PC-3 (cell line): ENCODE results near the gene PLA2G15. TPM values are rescaled to one million over a fixed set of nuclear protein-coding genes. Genes with fewer than 3 reads are reported as not detected.

Source experiments
- ATAC-seq: fragments of 200-7000 bp; cut with Tn5 transposase; 2 replicates; pipeline ENCODE4 v1.9.1; 2020; ENCODE audit warnings: mild to moderate bottlenecking, moderate library complexity
- BruUV-seq: library from RNA; stranded (reverse); fragments of 400-500 nt; replicated peaks from 2 replicates; lab custom pipeline; 2021; lab: Mats Ljungman, UMichigan
- CTCF ChIA-PET: fragments of 300-600 bp; sonication (Branson Sonifier 250); formaldehyde crosslinking; loops from one replicate; lab custom pipeline; 2022; ENCODE audit warnings: antibody characterized with exemption; lab: Charles Lee
- POLR2A ChIA-PET: fragments of 300-600 bp; sonication (Branson Sonifier 250); formaldehyde crosslinking; loops from one replicate; lab custom pipeline; 2022; ENCODE audit warnings: antibody characterized with exemption; ENCODE audit not compliant: unreplicated experiment; lab: Charles Lee
- DNase-seq: peaks from one replicate; pipeline ENCODE4 v3.0.0-alpha.2; 2015
- H2AFZ ChIP-seq: fragments of 300-600 bp; sonication (generic); 2 replicates; pipeline ENCODE4 v1.6.0; 2016; ENCODE audit warnings: antibody characterized with exemption, low read length
- H3F3A ChIP-seq: fragments of 300-600 bp; sonication (generic); one replicate; pipeline ENCODE4 v1.6.0; 2017; ENCODE audit warnings: antibody characterized with exemption, low read length, control low read depth, mild to moderate bottlenecking; ENCODE audit not compliant: unreplicated experiment
- H3K27ac ChIP-seq: fragments of 300-600 bp; sonication (generic); 2 replicates; pipeline ENCODE4 v1.5.1; 2016; ENCODE audit warnings: mild to moderate bottlenecking, low read length
- H3K27me3 ChIP-seq: fragments of 300-600 bp; sonication (generic); 2 replicates; pipeline ENCODE4 v1.6.1; 2016; ENCODE audit warnings: low read length, mixed read lengths
- H3K36me3 ChIP-seq: fragments of 300-600 bp; sonication (generic); 2 replicates; pipeline ENCODE4 v1.6.1; 2016; ENCODE audit warnings: low read depth, mixed run types, low read length, mixed read lengths
- H3K4me1 ChIP-seq: fragments of 300-600 bp; sonication (generic); 2 replicates; pipeline ENCODE4 v1.5.1; 2016; ENCODE audit warnings: low read length; ENCODE audit not compliant: insufficient read depth
- H3K4me2 ChIP-seq: fragments of 300-600 bp; sonication (generic); 2 replicates; pipeline ENCODE4 v1.6.0; 2016; ENCODE audit warnings: low read length
- H3K4me3 ChIP-seq: fragments of 300-600 bp; sonication (generic); 2 replicates; pipeline ENCODE4 v1.5.1; 2016; ENCODE audit warnings: mild to moderate bottlenecking, low read length, mixed read lengths
- H3K79me2 ChIP-seq: fragments of 300-600 bp; sonication (generic); 2 replicates; pipeline ENCODE4 v1.6.1; 2017; ENCODE audit warnings: low read length, mixed read lengths
- H3K9ac ChIP-seq: fragments of 300-600 bp; sonication (generic); 2 replicates; pipeline ENCODE4 v1.6.0; 2016; ENCODE audit warnings: mild to moderate bottlenecking, low read length
- H3K9me2 ChIP-seq: fragments of 300-600 bp; sonication (generic); replicated peaks from 2 replicates; pipeline ENCODE4 v1.6.1; 2016; ENCODE audit warnings: mixed run types, low read length, mixed read lengths
- H3K9me3 ChIP-seq: fragments of 300-600 bp; sonication (generic); 2 replicates; pipeline ENCODE4 v1.6.1; 2016; ENCODE audit warnings: low read length, mixed read lengths
- H4K20me1 ChIP-seq: fragments of 300-600 bp; sonication (generic); 2 replicates; pipeline ENCODE4 v1.6.1; 2016; ENCODE audit warnings: low read length, mixed read lengths
- CTCF ChIP-seq: fragments of 300-600 bp; sonication (generic); conservative IDR thresholded peaks from 2 replicates; pipeline ENCODE4 v1.5.1; 2017; ENCODE audit warnings: antibody characterized with exemption, low read depth, mild to moderate bottlenecking, low read length
- EZH2 ChIP-seq: fragments of 300-600 bp; sonication (generic); IDR thresholded peaks from one replicate; pipeline ENCODE4 v1.6.1; 2017; ENCODE audit warnings: antibody characterized with exemption, mild to moderate bottlenecking, low read length; ENCODE audit not compliant: unreplicated experiment
- EZH2phosphoT487 ChIP-seq: fragments of 300-600 bp; sonication (generic); IDR thresholded peaks from 2 replicates; pipeline ENCODE4 v1.6.1; 2018; ENCODE audit warnings: mild to moderate bottlenecking, antibody characterized with exemption, low read length, borderline replicate concordance
- intact Hi-C: fragments of 100-400 bp; cut with micrococcal nuclease; formaldehyde crosslinking; loops from 2 replicates; pipeline ENCODE4 v1.9.0; 2023
- total RNA-seq: library from RNA; depleted of rRNA; stranded (reverse); fragments of >200 nt; gene quantifications from 2 replicates; pipeline ENCODE4 v1.2.3, GENCODE V29; 2014

The PLA2G15 gene
- total RNA-seq, 1 experiment from 2014 or later, result 16.4 TPM

GRCh38 chr16:68274441-68274840 lies 29.3 kb downstream of the PLA2G15 start:
- peaks cover 45% of the 10 kb centered on the region for H3K79me2 ChIP-seq

DNA sequence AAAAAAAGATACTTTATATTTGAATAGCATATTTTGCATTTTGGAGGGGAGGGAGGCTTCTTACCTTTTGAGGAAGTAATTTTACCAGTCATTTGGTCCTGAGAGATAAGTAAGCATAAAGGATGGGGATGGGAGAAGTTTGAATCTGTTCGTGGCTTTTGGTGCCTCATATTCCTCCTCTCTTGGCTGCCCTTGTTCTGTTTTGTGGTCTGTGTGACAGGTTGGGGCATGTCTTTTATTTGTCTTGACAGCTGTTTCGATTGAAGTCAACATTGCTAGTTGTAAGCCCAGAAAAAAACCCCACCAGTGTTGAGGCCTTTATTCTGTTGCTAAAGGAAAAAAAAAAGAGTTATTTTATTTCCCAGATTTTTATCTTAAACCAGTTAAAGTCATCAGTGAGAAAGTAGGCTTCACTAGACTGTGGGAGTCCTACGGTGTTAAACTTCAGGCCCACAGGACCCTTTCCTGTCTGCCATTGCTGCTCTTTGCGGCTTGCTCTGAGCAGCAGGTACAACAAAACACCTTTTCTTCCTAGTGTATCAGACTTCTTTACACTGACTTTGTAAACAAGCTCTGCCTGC lies 30.5 kb downstream of the PLA2G15 start:
- no peaks in the 10 kb centered on the region for H3K9me2 ChIP-seq
- intact Hi-C loops, result no loop called here
- ChIA-PET POLR2A (no interaction called here), CTCF (no interaction called here)
- no peaks in the 10 kb centered on the region for H3K9me3 ChIP-seq
- ATAC-seq, result no peak
- H3K79me2 ChIP-seq, result peaks cover 36% of the 10 kb centered on the region
- no peak overlapping the region for H3K4me3 ChIP-seq
- no peaks in the 10 kb centered on the region for H3K4me1 ChIP-seq
- TF ChIP-seq EZH2phosphoT487, result no peak
- TF ChIP-seq CTCF, result no peak
- no peak for TF ChIP-seq EZH2
- H3K36me3 ChIP-seq, result no peaks in the 10 kb centered on the region; the same call in 1 of the 2 replicates
- no peak overlapping the region for H2AFZ ChIP-seq
- H4K20me1 ChIP-seq, result no peaks in the 10 kb centered on the region
- no peak overlapping the region for H3K27ac ChIP-seq
- no peaks in the 10 kb centered on the region for H3F3A ChIP-seq
- DNase-seq, result no peak
- H3K4me2 ChIP-seq, result no peak overlapping the region
- no peak overlapping the region for H3K9ac ChIP-seq
- no TSS peak for BruUV-seq
- no peaks in the 10 kb centered on the region for H3K27me3 ChIP-seq

More at GRCh38 chr16:68274441-68274840, 29.3 kb downstream of the PLA2G15 start:
- POLR2A ChIA-PET, result no interaction called here
- intact Hi-C loops, result no loop called here
- no peak overlapping the region for H3K9ac ChIP-seq
- no peaks in the 10 kb centered on the region for H3K9me3 ChIP-seq
- ATAC-seq (no peak), DNase-seq (no peak)
- no peak overlapping the region for H2AFZ ChIP-seq
- no peaks in the 10 kb centered on the region for H3K27me3 ChIP-seq
- H3K27ac ChIP-seq, result no peak overlapping the region
- no peaks in the 10 kb centered on the region for H3K4me1 ChIP-seq
- H4K20me1 ChIP-seq, result no peaks in the 10 kb centered on the region
- BruUV-seq, result no TSS peak
- TF ChIP-seq EZH2phosphoT487, result no peak
- TF ChIP-seq CTCF, result no peak
- TF ChIP-seq EZH2, result no peak
- no peaks in the 10 kb centered on the region for H3F3A ChIP-seq
- H3K4me2 ChIP-seq, result no peak overlapping the region
- CTCF ChIA-PET, result no interaction called here
- no peaks in the 10 kb centered on the region for H3K9me2 ChIP-seq
- H3K36me3 ChIP-seq, result no peaks in the 10 kb centered on the region; the same call in 1 of the 2 replicates
- H3K4me3 ChIP-seq, result no peak overlapping the region

DNA sequence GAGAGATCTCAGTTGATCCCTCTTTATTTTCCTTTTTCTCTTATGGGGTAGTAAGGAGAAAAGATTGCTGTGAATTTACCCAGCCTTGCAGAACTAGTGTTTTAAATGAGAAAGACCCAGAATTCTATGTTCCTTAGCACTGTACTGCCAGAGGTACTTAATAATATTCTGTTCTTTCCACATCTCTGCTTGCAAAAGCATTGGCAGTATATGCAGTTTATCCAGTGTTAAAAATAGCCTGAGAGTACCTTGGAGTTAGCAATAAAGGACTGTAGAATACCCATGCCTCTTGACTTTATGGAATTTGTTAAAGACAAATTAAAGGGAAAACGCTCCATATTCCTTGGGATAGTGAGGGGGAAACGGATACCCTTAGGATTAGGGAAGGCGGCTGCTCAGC lies 31.1 kb downstream of the PLA2G15 start:
- intact Hi-C loops, result no loop called here
- ATAC-seq (no peak), DNase-seq (no peak)
- no peaks in the 10 kb centered on the region for H3K9me3 ChIP-seq
- H2AFZ ChIP-seq, result no peak overlapping the region
- peaks cover 31% of the 10 kb centered on the region for H3K79me2 ChIP-seq
- no peaks in the 10 kb centered on the region for H4K20me1 ChIP-seq
- H3K9ac ChIP-seq, result no peak overlapping the region
- no TSS peak for BruUV-seq
- no peak overlapping the region for H3K4me2 ChIP-seq
- TF ChIP-seq CTCF, result no peak
- no peak for TF ChIP-seq EZH2phosphoT487
- no peak for TF ChIP-seq EZH2
- ChIA-PET CTCF (no interaction called here), POLR2A (no interaction called here)
- no peaks in the 10 kb centered on the region for H3K4me1 ChIP-seq
- H3K4me3 ChIP-seq, result no peak overlapping the region
- H3K27ac ChIP-seq, result no peak overlapping the region
- peaks cover under 1% of the 10 kb centered on the region; the same call in 1 of the 2 replicates for H3K36me3 ChIP-seq
- H3K27me3 ChIP-seq, result no peaks in the 10 kb centered on the region
- H3F3A ChIP-seq, result no peaks in the 10 kb centered on the region
- no peaks in the 10 kb centered on the region for H3K9me2 ChIP-seq
